IMR-90 (cell line): ENCODE results near the gene CTRL. TPM values are rescaled to one million over a fixed set of nuclear protein-coding genes. Genes with fewer than 3 reads are reported as not detected.

Source experiments
- ATAC-seq: fragments of 200-7000 bp; cut with Tn5 transposase; 2 replicates; pipeline ENCODE4 v1.9.1; 2020; ENCODE audit warnings: low read depth, mild to moderate bottlenecking, moderate library complexity
- BruUV-seq: library from RNA; stranded (reverse); fragments of 400-500 nt; replicated peaks from 2 replicates; lab custom pipeline; 2021; lab: Mats Ljungman, UMichigan
- CTCF ChIA-PET: fragments of 300-600 bp; formaldehyde crosslinking; extraction: SDS; loops from one replicate; lab custom pipeline; 2021; ENCODE audit warnings: antibody characterized with exemption; lab: Yijun Ruan, JAX
- POLR2A ChIA-PET: fragments of 300-600 bp; sonication (Branson Sonifier 250); formaldehyde crosslinking; loops from one replicate; lab custom pipeline; 2022; ENCODE audit warnings: antibody characterized with exemption; ENCODE audit not compliant: unreplicated experiment; lab: Charles Lee
- DNase-seq: peaks from one replicate; pipeline ENCODE4 v3.0.0; 2013
- H2AFZ ChIP-seq: replicated peaks from 2 replicates; pipeline ENCODE3; 2013; ENCODE audit warnings: low read length, mild to moderate bottlenecking; ENCODE audit not compliant: poor library complexity
- H2AK5ac ChIP-seq: 2 replicates; pipeline ENCODE4 v1.6.1; 2013; ENCODE audit warnings: low read depth, low read length, inconsistent platforms
- H2AK9ac ChIP-seq: replicated peaks from 2 replicates; pipeline ENCODE3; 2013; ENCODE audit warnings: mild to moderate bottlenecking, low read depth, low read length, moderate library complexity; ENCODE audit not compliant: poor library complexity
- H2BK120ac ChIP-seq: 2 replicates; pipeline ENCODE4 v1.6.1; 2013; ENCODE audit warnings: low read depth, low read length, inconsistent platforms
- H2BK15ac ChIP-seq: 3 replicates; pipeline ENCODE4 v1.6.1; 2013; ENCODE audit warnings: low read depth, low read length, inconsistent platforms
- H2BK20ac ChIP-seq: 2 replicates; pipeline ENCODE4 v1.6.1; 2013; ENCODE audit warnings: low read depth, mild to moderate bottlenecking, inconsistent platforms, low read length, moderate library complexity
- H2BK5ac ChIP-seq: 2 replicates; pipeline ENCODE4 v1.6.1; 2013; ENCODE audit warnings: mild to moderate bottlenecking, low read depth, low read length, inconsistent platforms; ENCODE audit not compliant: poor library complexity, severe bottlenecking
- H3K14ac ChIP-seq: replicated peaks from 2 replicates; pipeline ENCODE4 v1.6.1; 2013; ENCODE audit warnings: low read depth, low read length, inconsistent platforms
- H3K18ac ChIP-seq: 2 replicates; pipeline ENCODE4 v1.6.1; 2013; ENCODE audit warnings: low read depth, low read length, control low read depth
- H3K23ac ChIP-seq: 2 replicates; pipeline ENCODE4 v1.6.1; 2013; ENCODE audit warnings: low read depth, low read length, inconsistent platforms
- H3K27ac ChIP-seq: 2 replicates; pipeline ENCODE4 v1.5.1; 2013; ENCODE audit warnings: mild to moderate bottlenecking, control low read depth, low read length; ENCODE audit not compliant: insufficient read depth
- H3K27me3 ChIP-seq: 2 replicates; pipeline ENCODE4 v1.6.1; 2013; ENCODE audit warnings: low read length; ENCODE audit not compliant: control insufficient read depth, insufficient read depth
- H3K36me3 ChIP-seq: 2 replicates; pipeline ENCODE4 v1.6.1; 2013; ENCODE audit warnings: low read length, mixed read lengths; ENCODE audit not compliant: control insufficient read depth, insufficient read depth
- H3K4ac ChIP-seq: 2 replicates; pipeline ENCODE4 v1.6.1; 2013; ENCODE audit warnings: low read depth, low read length, inconsistent platforms
- H3K4me1 ChIP-seq: 2 replicates; pipeline ENCODE4 v1.6.1; 2013; ENCODE audit warnings: low read length, mixed read lengths; ENCODE audit not compliant: control insufficient read depth, insufficient read depth
- H3K4me2 ChIP-seq: 2 replicates; pipeline ENCODE4 v1.6.1; 2013; ENCODE audit warnings: low read depth, mild to moderate bottlenecking, control low read depth, low read length, moderate library complexity
- H3K4me3 ChIP-seq: 2 replicates; pipeline ENCODE4 v1.5.1; 2013; ENCODE audit warnings: low read depth, mild to moderate bottlenecking, control low read depth, low read length, moderate library complexity; ENCODE audit not compliant: insufficient read depth
- H3K56ac ChIP-seq: 2 replicates; pipeline ENCODE4 v1.6.1; 2013; ENCODE audit warnings: low read length, inconsistent platforms; ENCODE audit not compliant: insufficient read depth; ENCODE audit errors: extremely low read depth
- H3K79me1 ChIP-seq, 2 experiments: 2 replicates each; pipeline ENCODE4 v1.6.1; 2013; ENCODE audit warnings: low read length in 2 of 2, inconsistent platforms in 1 of 2, low read depth in 1 of 2
- H3K9ac ChIP-seq: 2 replicates; pipeline ENCODE4 v1.6.1; 2013; ENCODE audit warnings: low read depth, low read length, control low read depth
- H3K9me1 ChIP-seq: 2 replicates; pipeline ENCODE4 v1.6.1; 2013; ENCODE audit warnings: low read length, inconsistent platforms; ENCODE audit not compliant: insufficient read depth
- H3K9me3 ChIP-seq: 2 replicates; pipeline ENCODE4 v1.6.1; 2013; ENCODE audit warnings: low read length; ENCODE audit not compliant: control insufficient read depth, insufficient read depth
- H4K20me1 ChIP-seq: 2 replicates; pipeline ENCODE4 v1.6.1; 2013; ENCODE audit warnings: low read length, inconsistent platforms; ENCODE audit not compliant: insufficient read depth
- H4K5ac ChIP-seq: 2 replicates; pipeline ENCODE4 v1.6.1; 2013; ENCODE audit warnings: mild to moderate bottlenecking, low read depth, low read length, control low read depth
- H4K8ac ChIP-seq, 2 experiments: 2 replicates each; pipeline ENCODE4 v1.6.1; 2013; ENCODE audit warnings: low read depth in 2 of 2, low read length in 2 of 2, control low read depth in 1 of 2, inconsistent platforms in 1 of 2
- H4K91ac ChIP-seq: 2 replicates; pipeline ENCODE4 v1.6.1; 2013; ENCODE audit warnings: low read depth, low read length, inconsistent platforms; ENCODE audit not compliant: insufficient read depth
- CTCF ChIP-seq: conservative IDR thresholded peaks from 2 replicates; pipeline ENCODE4 v1.5.1; 2012; ENCODE audit warnings: mild to moderate bottlenecking, low read depth, low read length, improper control_type of control experiment
- NFE2L2 ChIP-seq: fragments of 150-350 bp; IDR thresholded peaks from 2 replicates; pipeline ENCODE4 v1.6.1; 2016; ENCODE audit warnings: low read depth, mild to moderate bottlenecking, low read length
- WGBS, 2 experiments: methylation state at CpG; one replicate each; pipeline versions ENCODE4 v1.1.5 to v1.1.7; 2013; ENCODE audit warnings: missing lambda C conversion rate in 2 of 2; ENCODE audit not compliant: insufficient read length in 1 of 2; ENCODE audit errors: extremely low coverage in 2 of 2; 5-methylcytosine and 5-hydroxymethylcytosine counted together
- dilution Hi-C: fragments of 300-500 bp; cut with HindIII; formaldehyde crosslinking; loops from one replicate; pipeline ENCODE4 v1.14.3; 2018; ENCODE audit warnings: low sequenced_read_pairs; ENCODE audit not compliant: unreplicated experiment
- in situ Hi-C: fragments of 300-500 bp; cut with MboI; formaldehyde crosslinking; loops from 3 replicates; pipeline ENCODE4 v1.14.3; 2019; ENCODE audit warnings: low sequenced_read_pairs, inconsistent platforms, mixed read lengths
- intact Hi-C: fragments of 100-400 bp; cut with micrococcal nuclease; formaldehyde crosslinking; loops from 2 replicates; pipeline ENCODE4 v1.10.0; 2022
- polyA plus RNA-seq, 3 experiments: library from polyadenylated mRNA; depleted of rRNA; stranded (reverse); fragments of >200 nt; gene quantifications; 2 replicates each; pipeline ENCODE4 v1.2.3, GENCODE V29; 2012; ENCODE audit warnings: low replicate concordance in 1 of 3
- total RNA-seq: library from RNA; depleted of rRNA; stranded (reverse); fragments of >200 nt; gene quantifications from 2 replicates; pipeline ENCODE4 v1.2.3, GENCODE V29; 2012

The CTRL gene
- total and polyA plus RNA-seq, 2 of the 4 experiments (the other 2 are of a cell fraction): 0.18 to 1.1 TPM

DNA sequence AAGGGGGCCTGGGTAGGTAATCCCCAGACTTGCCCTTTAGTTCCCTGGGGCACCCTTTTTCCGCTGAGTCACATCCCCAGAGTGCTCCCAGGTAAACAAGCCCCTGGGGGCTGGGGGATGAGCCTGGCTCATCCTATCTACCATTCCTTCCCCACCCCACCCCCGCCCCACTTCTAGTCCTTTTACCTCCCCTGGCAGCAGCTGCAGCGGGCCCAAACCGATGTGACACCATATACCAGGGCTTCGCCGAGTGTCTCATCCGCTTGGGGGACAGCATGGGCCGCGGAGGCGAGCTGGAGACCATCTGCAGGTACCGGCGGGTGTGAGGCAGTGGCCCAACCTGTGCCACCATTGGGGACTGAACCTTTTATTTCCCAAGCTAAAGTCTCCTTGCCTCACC is 46.1 kb downstream of the CTRL start:
- dilution Hi-C loops: no loop called here
- Histone ChIP-seq H3K9me1 (no peaks in the 10 kb centered on the region), H3K36me3 (peaks cover 38% of the 10 kb centered on the region), H2BK120ac (no peak overlapping the region), H4K8ac (no peak overlapping the region), H4K91ac (no peak overlapping the region), H3K23ac (no peak overlapping the region), H3K79me1 (peaks cover 0 to 5% of the 10 kb centered on the region in 2 experiments; a peak in 2 of 4 replicates), H2AFZ (no peak overlapping the region), H4K5ac (no peak overlapping the region), H3K9ac (no peak overlapping the region), H3K18ac (no peak overlapping the region), H3K56ac (no peak overlapping the region), H3K4me2 (no peak overlapping the region), H3K27me3 (no peaks in the 10 kb centered on the region), H3K4ac (no peak overlapping the region), H2BK15ac (no peak overlapping the region), H2BK5ac (no peak overlapping the region), H2AK9ac (no peak overlapping the region), H3K27ac (no peak overlapping the region), H3K14ac (no peak overlapping the region), H2AK5ac (no peak overlapping the region), H4K20me1 (peaks cover 32% of the 10 kb centered on the region), H3K4me3 (no peak overlapping the region), H3K9me3 (no peaks in the 10 kb centered on the region), H3K4me1 (peaks cover 4% of the 10 kb centered on the region; the same call in 1 of the 2 replicates), H2BK20ac (no peak overlapping the region)
- DNase-seq (no peak), ATAC-seq (no peak)
- BruUV-seq: no TSS peak
- CTCF ChIA-PET: interaction anchor here (1.3 kb wide), 1 partner anchor 69 kb away, joined by 3 read pairs; no protein-coding TSS in a partner anchor
- in situ Hi-C loops: no loop called here
- POLR2A ChIA-PET: no interaction called here
- WGBS, 2 experiments: 80% methylated on average over 2 of the region's 12 CpGs; no CpG with 5 or more reads in 1 of the 2 experiments
- intact Hi-C loops: no loop called here
- TF ChIP-seq CTCF (no peak), NFE2L2 (0 out of 2 replicates have a peak, but pooled peaks have one; percentile 8)
